ENCODE results near the gene CDC42BPA. TPM values are rescaled to one million over a fixed set of nuclear protein-coding genes. Genes with fewer than 3 reads are reported as not detected.

Gene CDC42BPA
- total and polyA plus RNA-seq, 2 experiments from 2014 or later, result 28.6 to 39.1 TPM

GRCh38 chr1:226960944-226961765 is 357.1 kb downstream of the CDC42BPA start:
- Histone ChIP-seq H3K79me2 (ENCODE audit: insufficient read depth) (no peaks in the 10 kb centered on the region), H4K20me1 (ENCODE audit: insufficient read depth) (no peaks in the 10 kb centered on the region), H2AFZ (no peak overlapping the region), H3K4me2 (ENCODE audit: unreplicated experiment) (no peak overlapping the region), H3K9ac (no peak overlapping the region), H3K4me3 (no peak overlapping the region), H3K36me3 (ENCODE audit: low read depth) (no peaks in the 10 kb centered on the region), H3K9me2 (ENCODE audit: insufficient read depth) (no peaks in the 10 kb centered on the region), H3K27ac (no peak overlapping the region), H3F3A (ENCODE audit: insufficient read depth) (no peaks in the 10 kb centered on the region), H3K27me3 (replicated peaks; ENCODE audit: insufficient read depth) (no peaks in the 10 kb centered on the region), H3K9me3 (ENCODE audit: low read depth) (no peaks in the 10 kb centered on the region), H3K4me1 (ENCODE audit: insufficient read depth) (no peaks in the 10 kb centered on the region)
- no peak for DNase-seq
- in situ Hi-C loops (cut with MboI), result no loop called here
- WGBS, 2 experiments (ENCODE audit: low coverage in 1 of 2, low lambda C conversion rate in 2 of 2, missing lambda C conversion rate in 2 of 2), result 91 to 97% methylated on average over 13 of the region's 13 CpGs
- TF ChIP-seq EZH2phosphoT487 (IDR thresholded peaks at IDR 0.05; ENCODE audit: insufficient read depth, low read depth) (no peak), EZH2 (IDR thresholded peaks at IDR 0.05; ENCODE audit: insufficient read depth, poor library complexity, severe bottlenecking) (no peak)

- Histone ChIP-seq H3K36me3 (ENCODE audit: low read depth) (no peaks in the 10 kb centered on the region), H3K9me3 (ENCODE audit: low read depth) (no peaks in the 10 kb centered on the region), H3K79me2 (ENCODE audit: insufficient read depth) (no peaks in the 10 kb centered on the region), H3K4me3 (no peak overlapping the region), H3F3A (ENCODE audit: insufficient read depth) (no peaks in the 10 kb centered on the region), H3K4me2 (ENCODE audit: unreplicated experiment) (no peak overlapping the region), H3K9ac (no peak overlapping the region), H2AFZ (no peak overlapping the region), H3K9me2 (ENCODE audit: insufficient read depth) (no peaks in the 10 kb centered on the region), H3K27ac (no peak overlapping the region), H3K27me3 (replicated peaks; ENCODE audit: insufficient read depth) (no peaks in the 10 kb centered on the region), H3K4me1 (ENCODE audit: insufficient read depth) (no peaks in the 10 kb centered on the region), H4K20me1 (ENCODE audit: insufficient read depth) (no peaks in the 10 kb centered on the region)
- DNase-seq, result no peak
- WGBS, 2 experiments (ENCODE audit: low coverage in 1 of 2, low lambda C conversion rate in 2 of 2, missing lambda C conversion rate in 2 of 2), result 74 to 93% methylated on average over 3 to 5 of the region's 5 CpGs
- in situ Hi-C loops (cut with MboI), result no loop called here
- TF ChIP-seq EZH2 (IDR thresholded peaks at IDR 0.05; ENCODE audit: insufficient read depth, poor library complexity, severe bottlenecking), result no peak
- no peak for TF ChIP-seq EZH2phosphoT487 (IDR thresholded peaks at IDR 0.05; ENCODE audit: insufficient read depth, low read depth)
Measured at GRCh38 chr1:226960256-226960655, 358.0 kb downstream of the CDC42BPA start.

GRCh38 chr1:226958300-226958699 is 360.0 kb downstream of the CDC42BPA start:
- Histone ChIP-seq H3K27me3 (replicated peaks; ENCODE audit: insufficient read depth) (no peaks in the 10 kb centered on the region), H3K9me3 (ENCODE audit: low read depth) (no peaks in the 10 kb centered on the region), H3F3A (ENCODE audit: insufficient read depth) (no peaks in the 10 kb centered on the region), H3K9ac (no peak overlapping the region), H3K27ac (no peak overlapping the region), H2AFZ (no peak overlapping the region), H3K4me3 (no peak overlapping the region), H3K4me1 (ENCODE audit: insufficient read depth) (no peaks in the 10 kb centered on the region), H3K9me2 (ENCODE audit: insufficient read depth) (no peaks in the 10 kb centered on the region), H3K79me2 (ENCODE audit: insufficient read depth) (no peaks in the 10 kb centered on the region), H3K36me3 (ENCODE audit: low read depth) (no peaks in the 10 kb centered on the region), H4K20me1 (ENCODE audit: insufficient read depth) (no peaks in the 10 kb centered on the region), H3K4me2 (ENCODE audit: unreplicated experiment) (no peak overlapping the region)
- WGBS, 2 experiments (ENCODE audit: low coverage in 1 of 2, low lambda C conversion rate in 2 of 2, missing lambda C conversion rate in 2 of 2), result 81 to 85% methylated on average over 13 of the region's 13 CpGs
- in situ Hi-C loops (cut with MboI), result no loop called here
- TF ChIP-seq EZH2 (IDR thresholded peaks at IDR 0.05; ENCODE audit: insufficient read depth, poor library complexity, severe bottlenecking), result no peak
- no peak for TF ChIP-seq EZH2phosphoT487 (IDR thresholded peaks at IDR 0.05; ENCODE audit: insufficient read depth, low read depth)
- DNase-seq, result no peak

GRCh38 chr1:226957714-226958113 is 360.6 kb downstream of the CDC42BPA start:
- H3K79me2 ChIP-seq (ENCODE audit: insufficient read depth), result no peaks in the 10 kb centered on the region
- H3K27me3 ChIP-seq (replicated peaks; ENCODE audit: insufficient read depth), result no peaks in the 10 kb centered on the region
- DNase-seq, result no peak
- 84 to 85% methylated on average over 11 of the region's 11 CpGs for WGBS, 2 experiments (ENCODE audit: low coverage in 1 of 2, low lambda C conversion rate in 2 of 2, missing lambda C conversion rate in 2 of 2)
- H3K9ac ChIP-seq, result no peak overlapping the region
- no peaks in the 10 kb centered on the region for H3K9me3 ChIP-seq (ENCODE audit: low read depth)
- H3F3A ChIP-seq (ENCODE audit: insufficient read depth), result no peaks in the 10 kb centered on the region
- no peaks in the 10 kb centered on the region for H4K20me1 ChIP-seq (ENCODE audit: insufficient read depth)
- in situ Hi-C loops (cut with MboI), result no loop called here
- H3K36me3 ChIP-seq (ENCODE audit: low read depth), result no peaks in the 10 kb centered on the region
- no peak for TF ChIP-seq EZH2 (IDR thresholded peaks at IDR 0.05; ENCODE audit: insufficient read depth, poor library complexity, severe bottlenecking)
- TF ChIP-seq EZH2phosphoT487 (IDR thresholded peaks at IDR 0.05; ENCODE audit: insufficient read depth, low read depth), result no peak
- H3K4me2 ChIP-seq (ENCODE audit: unreplicated experiment), result no peak overlapping the region
- H3K9me2 ChIP-seq (ENCODE audit: insufficient read depth), result no peaks in the 10 kb centered on the region
- H2AFZ ChIP-seq, result no peak overlapping the region
- no peaks in the 10 kb centered on the region for H3K4me1 ChIP-seq (ENCODE audit: insufficient read depth)
- no peak overlapping the region for H3K27ac ChIP-seq
- no peak overlapping the region for H3K4me3 ChIP-seq

Measured in GM23248 (cell line).